Tibial nerve (tissue), 4 donors: ENCODE data around the gene HDGFL3.

Experiments
- EP300 ChIP-seq, 2 donors: sonication (generic); formaldehyde crosslinking; IDR thresholded peaks; one replicate each; pipeline ENCODE4 v1.6.1; 2017; ENCODE audit warnings: antibody characterized with exemption in 2 of 2, mild to moderate bottlenecking in 1 of 2
- TF ChIP-seq, protein P1 (sequence below), 5 experiments: fragments of 200-600 bp in 3 of 5; fragments of 450-650 bp in 2 of 5; sonication (generic) in 3 of 5; IDR thresholded peaks; one replicate each; pipeline ENCODE4 v1.5.1; 2016 to 2019; ENCODE audit warnings: antibody characterized with exemption in 5 of 5, mild to moderate bottlenecking in 3 of 5, moderate library complexity in 2 of 5

DNA sequence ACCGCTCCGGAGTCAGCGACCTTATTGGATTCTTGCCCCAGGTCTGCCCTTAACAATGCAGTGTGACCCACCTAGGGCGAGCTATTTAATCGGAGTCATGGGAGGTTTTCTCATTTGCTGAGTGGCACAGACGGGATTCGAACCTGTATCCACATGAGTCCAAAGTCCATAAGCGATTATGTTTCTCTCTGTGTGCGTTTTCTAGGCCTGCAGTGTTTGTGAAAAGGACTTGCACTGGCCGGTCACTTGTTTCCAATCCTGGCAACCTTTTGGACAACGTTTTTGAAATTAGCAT is 691 bp upstream of the HDGFL3 start:
- TF ChIP-seq, protein P1, sequence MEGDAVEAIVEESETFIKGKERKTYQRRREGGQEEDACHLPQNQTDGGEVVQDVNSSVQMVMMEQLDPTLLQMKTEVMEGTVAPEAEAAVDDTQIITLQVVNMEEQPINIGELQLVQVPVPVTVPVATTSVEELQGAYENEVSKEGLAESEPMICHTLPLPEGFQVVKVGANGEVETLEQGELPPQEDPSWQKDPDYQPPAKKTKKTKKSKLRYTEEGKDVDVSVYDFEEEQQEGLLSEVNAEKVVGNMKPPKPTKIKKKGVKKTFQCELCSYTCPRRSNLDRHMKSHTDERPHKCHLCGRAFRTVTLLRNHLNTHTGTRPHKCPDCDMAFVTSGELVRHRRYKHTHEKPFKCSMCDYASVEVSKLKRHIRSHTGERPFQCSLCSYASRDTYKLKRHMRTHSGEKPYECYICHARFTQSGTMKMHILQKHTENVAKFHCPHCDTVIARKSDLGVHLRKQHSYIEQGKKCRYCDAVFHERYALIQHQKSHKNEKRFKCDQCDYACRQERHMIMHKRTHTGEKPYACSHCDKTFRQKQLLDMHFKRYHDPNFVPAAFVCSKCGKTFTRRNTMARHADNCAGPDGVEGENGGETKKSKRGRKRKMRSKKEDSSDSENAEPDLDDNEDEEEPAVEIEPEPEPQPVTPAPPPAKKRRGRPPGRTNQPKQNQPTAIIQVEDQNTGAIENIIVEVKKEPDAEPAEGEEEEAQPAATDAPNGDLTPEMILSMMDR (IDR thresholded peaks at IDR 0.05): no peak
- TF ChIP-seq EP300 (IDR thresholded peaks at IDR 0.05): no peak
